ENCODE measurements around the gene HAGH.

HAGH gene

GRCh38 chr16:1815461-1815860 lies 11.2 kb downstream of the HAGH start:
- TF ChIP-seq, protein P1, sequence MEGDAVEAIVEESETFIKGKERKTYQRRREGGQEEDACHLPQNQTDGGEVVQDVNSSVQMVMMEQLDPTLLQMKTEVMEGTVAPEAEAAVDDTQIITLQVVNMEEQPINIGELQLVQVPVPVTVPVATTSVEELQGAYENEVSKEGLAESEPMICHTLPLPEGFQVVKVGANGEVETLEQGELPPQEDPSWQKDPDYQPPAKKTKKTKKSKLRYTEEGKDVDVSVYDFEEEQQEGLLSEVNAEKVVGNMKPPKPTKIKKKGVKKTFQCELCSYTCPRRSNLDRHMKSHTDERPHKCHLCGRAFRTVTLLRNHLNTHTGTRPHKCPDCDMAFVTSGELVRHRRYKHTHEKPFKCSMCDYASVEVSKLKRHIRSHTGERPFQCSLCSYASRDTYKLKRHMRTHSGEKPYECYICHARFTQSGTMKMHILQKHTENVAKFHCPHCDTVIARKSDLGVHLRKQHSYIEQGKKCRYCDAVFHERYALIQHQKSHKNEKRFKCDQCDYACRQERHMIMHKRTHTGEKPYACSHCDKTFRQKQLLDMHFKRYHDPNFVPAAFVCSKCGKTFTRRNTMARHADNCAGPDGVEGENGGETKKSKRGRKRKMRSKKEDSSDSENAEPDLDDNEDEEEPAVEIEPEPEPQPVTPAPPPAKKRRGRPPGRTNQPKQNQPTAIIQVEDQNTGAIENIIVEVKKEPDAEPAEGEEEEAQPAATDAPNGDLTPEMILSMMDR (conservative IDR thresholded peaks at IDR 0.05; ENCODE audit: low read depth): no peak
- no peak for DNase-seq (ENCODE audit: low spot score)
- POLR2A ChIA-PET (ENCODE audit: low non-redundant PET): interaction anchor here (0.6 kb wide), 1 partner anchor 39 kb away, joined by 5 read pairs; no protein-coding TSS in a partner anchor
- CTCF ChIA-PET: interaction anchor here (0.7 kb wide), 1 partner anchor 270 kb away, joined by 4 read pairs; no protein-coding TSS in a partner anchor
- H3K27ac ChIP-seq: peak overlapping the region; percentile 24; the same call in 1 of the 2 replicates

GRCh38 chr16:1812732-1813163 lies 13.9 kb downstream of the HAGH start:
- POLR2A ChIA-PET (ENCODE audit: low non-redundant PET): no interaction called here
- peak overlapping the region; percentile 50 for H3K27ac ChIP-seq
- peak; percentile 29 for DNase-seq (ENCODE audit: low spot score)
- TF ChIP-seq, protein P1 (conservative IDR thresholded peaks at IDR 0.05; ENCODE audit: low read depth): peak; percentile 70
- CTCF ChIA-PET: interaction anchor here (0.6 kb wide), 3 partner anchors 61 to 449 kb away, joined by 3 to 4 read pairs (median 4); no protein-coding TSS in a partner anchor

- TF ChIP-seq, protein P1 (conservative IDR thresholded peaks at IDR 0.05; ENCODE audit: low read depth): no peak
- ChIA-PET CTCF (interaction anchor here (0.7 kb wide), 1 partner anchor 113 kb away, joined by 3 read pairs; no protein-coding TSS in a partner anchor), POLR2A (ENCODE audit: low non-redundant PET) (no interaction called here)
- DNase-seq (ENCODE audit: low spot score): no peak
- no peak overlapping the region for H3K27ac ChIP-seq
Measured at GRCh38 chr16:1810536-1810935, 16.1 kb downstream of the HAGH start.

GRCh38 chr16:1810106-1810505 lies 16.5 kb downstream of the HAGH start:
- CTCF ChIA-PET: interaction anchor here (0.7 kb wide), 1 partner anchor 113 kb away, joined by 3 read pairs; no protein-coding TSS in a partner anchor
- no peak for DNase-seq (ENCODE audit: low spot score)
- H3K27ac ChIP-seq: no peak overlapping the region
- TF ChIP-seq, protein P1 (conservative IDR thresholded peaks at IDR 0.05; ENCODE audit: low read depth): no peak
- POLR2A ChIA-PET (ENCODE audit: low non-redundant PET): no interaction called here

- no peak for DNase-seq (ENCODE audit: low spot score)
- TF ChIP-seq, protein P1 (conservative IDR thresholded peaks at IDR 0.05; ENCODE audit: low read depth): no peak
- ChIA-PET CTCF (no interaction called here), POLR2A (ENCODE audit: low non-redundant PET) (no interaction called here)
- no peak overlapping the region for H3K27ac ChIP-seq
Measured at GRCh38 chr16:1809281-1809801, 17.3 kb downstream of the HAGH start.

GRCh38 chr16:1808691-1809090 lies 17.9 kb downstream of the HAGH start:
- POLR2A ChIA-PET (ENCODE audit: low non-redundant PET): no interaction called here
- no peak overlapping the region for H3K27ac ChIP-seq
- TF ChIP-seq, protein P1 (conservative IDR thresholded peaks at IDR 0.05; ENCODE audit: low read depth): no peak
- CTCF ChIA-PET: interaction anchor here (0.6 kb wide), 1 partner anchor 1133 kb away, joined by 3 read pairs; no protein-coding TSS in a partner anchor
- DNase-seq (ENCODE audit: low spot score): no peak
